MM.1S (cell line): ENCODE results near the gene VCPKMT.

Experiments
- EZH2 ChIP-seq: fragments of 300-600 bp; sonication (generic); optimal IDR thresholded peaks from 2 replicates; pipeline ENCODE3; 2017; ENCODE audit warnings: low read depth, mild to moderate bottlenecking, antibody characterized with exemption, low read length, mixed read lengths
- TF ChIP-seq, protein P1 (sequence below): fragments of 300-600 bp; sonication (generic); IDR thresholded peaks from 2 replicates; pipeline ENCODE4 v1.5.1; 2016; ENCODE audit warnings: antibody characterized with exemption, low read length, mixed read lengths

DNA sequence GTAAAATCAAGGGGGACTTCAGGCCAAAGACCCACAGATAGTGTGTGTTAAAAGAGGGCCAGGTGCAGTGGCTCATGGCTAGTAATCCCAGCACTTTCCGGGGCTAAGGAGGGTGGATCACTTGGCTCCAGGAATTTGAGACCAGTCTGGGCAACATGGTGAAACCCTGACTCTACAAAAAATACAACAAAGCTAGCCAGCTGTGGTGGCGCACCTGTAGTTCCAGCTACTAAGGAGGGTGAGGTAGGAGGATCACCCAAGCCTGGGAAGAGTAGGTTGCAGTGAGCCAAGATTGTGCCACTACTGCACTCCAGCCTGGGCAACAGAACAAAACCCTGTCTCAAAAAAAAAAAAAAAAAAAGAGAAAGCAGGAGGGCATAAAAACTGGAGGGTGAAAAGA, 8.5 kb downstream of the VCPKMT start:
- TF ChIP-seq, protein P1, sequence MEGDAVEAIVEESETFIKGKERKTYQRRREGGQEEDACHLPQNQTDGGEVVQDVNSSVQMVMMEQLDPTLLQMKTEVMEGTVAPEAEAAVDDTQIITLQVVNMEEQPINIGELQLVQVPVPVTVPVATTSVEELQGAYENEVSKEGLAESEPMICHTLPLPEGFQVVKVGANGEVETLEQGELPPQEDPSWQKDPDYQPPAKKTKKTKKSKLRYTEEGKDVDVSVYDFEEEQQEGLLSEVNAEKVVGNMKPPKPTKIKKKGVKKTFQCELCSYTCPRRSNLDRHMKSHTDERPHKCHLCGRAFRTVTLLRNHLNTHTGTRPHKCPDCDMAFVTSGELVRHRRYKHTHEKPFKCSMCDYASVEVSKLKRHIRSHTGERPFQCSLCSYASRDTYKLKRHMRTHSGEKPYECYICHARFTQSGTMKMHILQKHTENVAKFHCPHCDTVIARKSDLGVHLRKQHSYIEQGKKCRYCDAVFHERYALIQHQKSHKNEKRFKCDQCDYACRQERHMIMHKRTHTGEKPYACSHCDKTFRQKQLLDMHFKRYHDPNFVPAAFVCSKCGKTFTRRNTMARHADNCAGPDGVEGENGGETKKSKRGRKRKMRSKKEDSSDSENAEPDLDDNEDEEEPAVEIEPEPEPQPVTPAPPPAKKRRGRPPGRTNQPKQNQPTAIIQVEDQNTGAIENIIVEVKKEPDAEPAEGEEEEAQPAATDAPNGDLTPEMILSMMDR, result no peak
- TF ChIP-seq EZH2, result no peak
